CMK (cell line): Measurements from ENCODE around the gene RHBDL1.

Experiments
- DNase-seq: peaks from one replicate; pipeline ENCODE4 v3.0.0-alpha.2; 2010; ENCODE audit warnings: low read depth

RHBDL1 gene

GRCh38 chr16:637081-638018 is 38.1 kb upstream of the RHBDL1 start:
- DNase-seq, result no peak

GRCh38 chr16:638034-638543 is 37.4 kb upstream of the RHBDL1 start:
- DNase-seq, result no peak

- DNase-seq, result no peak
Measured at GRCh38 chr16:638836-639235, 36.6 kb upstream of the RHBDL1 start.

- DNase-seq, result no peak
Measured at GRCh38 chr16:640614-641013, 34.9 kb upstream of the RHBDL1 start.

GRCh38 chr16:641326-642188 is 33.9 kb upstream of the RHBDL1 start, which contains the start of gene MCRIP2:
Gene MCRIP2 (plus strand): TSS chr16:641828. CDS start chr16:641992, 164 bp downstream.
- no peak for DNase-seq

GRCh38 chr16:642189-643049 is 33.1 kb upstream of the RHBDL1 start:
- DNase-seq, result no peak

- DNase-seq, result no peak
Measured at GRCh38 chr16:643050-643368, 32.5 kb upstream of the RHBDL1 start.

- DNase-seq, result no peak
Measured at GRCh38 chr16:644556-644955, 30.9 kb upstream of the RHBDL1 start.

GRCh38 chr16:645852-646678 is 29.4 kb upstream of the RHBDL1 start:
- no peak for DNase-seq

GRCh38 chr16:646679-647172 is 28.7 kb upstream of the RHBDL1 start:
- DNase-seq, result no peak

GRCh38 chr16:647173-647902 is 28.1 kb upstream of the RHBDL1 start:
- DNase-seq, result no peak

GRCh38 chr16:648071-648780 is 27.2 kb upstream of the RHBDL1 start:
- DNase-seq, result no peak

- no peak for DNase-seq
Measured at GRCh38 chr16:648781-649589, 26.5 kb upstream of the RHBDL1 start, which contains the start of gene WDR90. Gene WDR90 (plus strand): TSS chr16:649365. CDS start chr16:649417, 52 bp downstream.

- no peak for DNase-seq
Measured at GRCh38 chr16:649631-650030, 25.8 kb upstream of the RHBDL1 start.

GRCh38 chr16:651844-652243 is 23.6 kb upstream of the RHBDL1 start:
- no peak for DNase-seq

- DNase-seq, result no peak
Measured at GRCh38 chr16:652454-653305, 22.8 kb upstream of the RHBDL1 start.

- DNase-seq, result no peak
Measured at GRCh38 chr16:654034-654433, 21.4 kb upstream of the RHBDL1 start.
